GOT3 (cell line): ENCODE data around the gene TMEM43.
"Not testable (repeated sequence)": the region's sequence is repeated elsewhere in the genome, so short reads cannot be mapped to it uniquely, and the experiment has no call there.

Experiments
- DNase-seq: peaks from one replicate; lab custom pipeline; 2025; ENCODE audit warnings: mixed read lengths; lab: John Stamatoyannopoulos, UW

TMEM43 gene, protein sequence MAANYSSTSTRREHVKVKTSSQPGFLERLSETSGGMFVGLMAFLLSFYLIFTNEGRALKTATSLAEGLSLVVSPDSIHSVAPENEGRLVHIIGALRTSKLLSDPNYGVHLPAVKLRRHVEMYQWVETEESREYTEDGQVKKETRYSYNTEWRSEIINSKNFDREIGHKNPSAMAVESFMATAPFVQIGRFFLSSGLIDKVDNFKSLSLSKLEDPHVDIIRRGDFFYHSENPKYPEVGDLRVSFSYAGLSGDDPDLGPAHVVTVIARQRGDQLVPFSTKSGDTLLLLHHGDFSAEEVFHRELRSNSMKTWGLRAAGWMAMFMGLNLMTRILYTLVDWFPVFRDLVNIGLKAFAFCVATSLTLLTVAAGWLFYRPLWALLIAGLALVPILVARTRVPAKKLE

DNA sequence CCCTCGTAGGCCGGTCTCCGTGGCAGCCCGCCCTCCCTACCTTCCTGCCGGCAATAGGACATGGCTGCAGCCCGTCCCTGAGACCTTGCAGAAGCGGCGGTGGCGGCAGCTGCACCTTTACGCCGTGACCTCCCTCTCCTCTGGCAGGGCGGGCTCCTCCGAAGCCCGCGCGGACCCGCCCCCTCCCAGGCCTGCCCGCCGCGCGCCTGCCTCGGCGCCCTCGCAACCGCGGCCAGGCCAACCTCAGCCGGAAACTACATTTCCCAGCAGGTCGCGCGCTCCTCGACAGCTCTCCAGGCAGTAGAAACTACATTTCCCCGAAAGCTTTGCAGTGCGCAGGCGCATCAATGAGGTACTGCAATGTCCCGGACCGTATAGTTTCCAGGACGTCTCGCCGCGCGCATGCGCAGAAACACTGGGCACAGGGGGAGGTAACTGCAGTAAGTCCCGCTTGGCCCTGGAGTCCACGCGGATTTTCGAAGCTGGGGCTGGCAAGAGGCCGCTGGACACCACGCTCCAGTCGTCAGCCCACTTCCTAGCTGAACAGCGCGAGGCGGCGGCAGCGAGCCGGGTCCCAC is at the start of gene TMEM43, which contains the start of gene CHCHD4:
Gene TMEM43 (plus strand): TSS at position 438 of the 578 bp plus-strand sequence. CDS start 142 bp downstream, outside the sequence.
Gene CHCHD4 (minus strand): TSS at position 256 of the 578 bp plus-strand sequence. CDS start 194 bp downstream, at position 62.
- peak; percentile 91 for DNase-seq

DNA sequence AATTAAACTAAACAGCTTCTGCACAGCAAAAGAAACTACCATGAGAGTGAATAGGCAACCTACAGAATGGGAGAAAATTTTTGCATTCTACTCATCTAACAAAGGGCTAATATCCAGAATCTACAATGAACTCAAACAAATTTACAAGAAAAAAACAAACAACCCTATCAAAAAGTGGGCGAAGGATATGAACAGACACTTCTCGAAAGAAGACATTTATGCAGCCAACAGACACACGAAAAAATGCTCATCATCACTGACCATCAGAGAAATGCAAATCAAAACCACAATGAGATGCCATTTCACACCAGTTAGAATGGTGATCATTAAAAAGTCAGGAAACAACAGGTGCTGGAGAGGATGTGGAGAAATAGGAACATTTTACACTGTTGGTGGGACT is 49.6 kb upstream of the TMEM43 start:
- not testable (repeated sequence) for DNase-seq

DNA sequence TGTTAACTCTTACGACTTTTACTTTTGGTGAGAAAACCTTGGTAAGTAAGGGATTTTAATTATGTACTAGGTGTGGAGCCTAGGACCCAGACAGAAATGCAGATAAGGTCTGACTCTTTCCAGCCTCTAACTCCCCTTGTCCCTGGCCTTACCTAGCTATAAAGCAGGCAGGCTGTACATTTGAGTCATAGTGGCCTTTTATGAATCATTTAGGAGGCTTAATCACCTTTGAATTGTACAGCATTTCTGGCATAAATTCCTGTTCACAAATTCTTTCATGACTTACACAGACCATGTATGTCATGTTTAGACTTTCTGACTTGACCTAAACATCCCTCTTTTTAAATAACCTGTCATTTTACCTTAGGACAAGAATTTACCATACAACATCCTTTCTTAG is 47.5 kb upstream of the TMEM43 start:
- no peak for DNase-seq

DNA sequence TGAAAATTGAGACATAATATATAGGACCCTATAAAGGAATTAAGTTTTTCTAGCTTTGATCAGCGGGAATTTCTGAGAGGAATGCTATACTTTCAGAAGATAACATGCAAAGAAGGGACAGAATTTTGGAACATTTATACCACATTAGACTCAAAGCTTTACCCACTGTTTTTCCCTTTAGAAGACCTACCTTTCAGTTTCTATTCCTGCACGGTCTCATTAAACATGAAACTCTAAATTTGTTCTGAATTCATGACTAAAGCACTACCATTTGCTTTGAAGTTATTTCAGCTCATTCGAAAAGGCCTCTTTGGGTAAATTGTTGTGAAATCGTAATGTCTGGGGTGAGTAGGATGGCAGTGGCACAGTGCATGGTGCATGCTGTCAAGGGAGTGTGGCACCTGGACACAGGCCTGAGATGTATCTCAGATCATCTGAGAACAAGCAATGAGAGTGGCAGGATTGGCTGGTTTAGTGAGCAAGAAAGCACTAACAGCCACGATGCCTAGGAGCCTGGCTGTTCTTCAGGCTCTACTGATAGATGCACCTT is 42.7 kb upstream of the TMEM43 start:
- no peak for DNase-seq

DNA sequence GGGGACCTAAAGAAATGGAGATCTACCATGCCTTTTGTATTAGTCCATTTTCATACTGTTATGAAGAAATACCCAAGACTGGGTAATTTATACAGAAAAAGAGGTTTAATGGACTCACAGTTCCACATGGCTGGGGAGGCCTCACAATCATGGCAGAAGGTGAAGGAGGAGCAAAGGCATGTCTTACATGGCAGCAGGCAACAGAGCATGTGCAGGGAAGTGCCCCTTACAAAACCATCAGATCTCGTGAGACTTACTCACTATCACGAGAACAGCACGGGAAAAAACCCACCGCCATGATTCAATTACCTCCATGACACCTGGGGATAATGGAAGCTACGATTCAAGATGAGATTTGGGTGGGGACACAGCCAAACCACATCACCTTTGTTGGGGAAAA is 37.4 kb upstream of the TMEM43 start:
- not testable (repeated sequence) for DNase-seq

DNA sequence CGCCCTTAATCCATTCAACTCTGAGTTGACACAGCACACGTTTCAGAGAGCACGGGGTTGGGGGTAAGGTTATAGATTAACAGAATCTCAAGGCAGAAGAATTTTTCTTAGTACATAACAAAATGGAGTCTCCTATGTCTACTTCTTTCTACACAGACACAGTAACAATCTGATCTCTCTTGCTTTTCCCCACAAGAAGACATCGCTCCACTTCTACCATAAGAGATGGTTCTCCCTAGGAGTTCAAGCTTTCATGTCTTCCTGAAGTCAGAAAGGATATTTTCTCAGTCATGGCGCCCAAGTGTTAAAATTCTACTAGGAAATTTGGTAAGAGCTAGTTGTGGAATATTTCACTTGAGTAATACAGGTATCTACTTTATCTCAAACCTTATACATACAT is 32.9 kb upstream of the TMEM43 start:
- not testable (repeated sequence) for DNase-seq

DNA sequence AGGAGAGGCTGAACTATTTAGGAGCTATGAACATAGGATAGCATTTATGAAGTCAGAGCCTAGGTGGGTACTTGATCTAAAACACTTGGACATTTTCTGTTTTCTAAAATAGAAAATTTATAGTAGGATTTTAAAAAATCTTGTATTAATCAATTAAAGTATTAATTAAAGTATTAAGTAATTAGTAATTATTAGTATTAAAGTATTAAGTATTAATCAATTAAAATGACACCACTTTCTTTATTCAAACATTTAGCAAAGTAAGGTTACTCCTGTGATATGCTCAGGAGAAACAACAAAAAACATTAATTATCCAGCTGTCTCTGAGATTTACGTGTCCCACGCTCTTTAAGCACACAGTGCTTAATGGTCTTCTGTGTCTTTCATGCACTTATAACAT is 32.4 kb upstream of the TMEM43 start:
- no peak for DNase-seq

DNA sequence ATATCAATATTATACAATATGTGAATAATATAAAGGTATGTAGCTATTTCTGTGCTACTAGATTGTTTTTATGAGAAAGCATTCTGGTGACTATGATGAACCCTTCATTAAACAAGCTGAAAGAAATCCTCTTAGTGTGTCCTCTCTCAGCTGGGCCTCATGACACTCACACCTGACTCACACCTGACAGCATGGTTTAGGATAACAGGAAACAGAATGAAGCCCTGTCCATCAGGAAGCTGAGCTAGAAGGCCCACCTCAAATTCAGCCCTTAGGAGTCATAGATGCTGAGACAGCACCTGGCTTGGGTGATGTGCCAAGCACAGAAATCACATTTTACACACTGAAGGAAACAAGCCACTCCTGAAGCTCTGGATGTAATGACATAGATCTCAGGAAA is 31.0 kb upstream of the TMEM43 start:
- DNase-seq, result no peak

DNA sequence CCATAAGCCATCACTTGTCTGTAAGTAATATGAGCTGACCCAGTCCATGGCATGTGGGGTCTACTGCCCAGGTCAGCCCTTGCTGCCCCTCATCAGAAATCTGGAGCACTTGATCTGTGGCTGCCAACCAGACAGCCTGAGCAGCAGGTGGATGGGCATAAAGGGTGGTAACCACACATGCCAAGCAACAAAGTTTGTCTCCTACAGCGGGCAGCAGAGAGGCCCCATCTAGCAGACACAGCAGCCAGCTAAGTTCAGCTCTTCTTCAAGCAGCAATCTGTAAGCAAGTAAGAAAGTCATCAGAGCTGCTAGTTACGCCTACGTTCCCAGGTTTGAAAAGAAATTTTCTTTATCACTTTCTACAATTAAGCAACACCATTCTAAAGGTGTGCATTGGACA is 28.1 kb upstream of the TMEM43 start:
- DNase-seq, result no peak

DNA sequence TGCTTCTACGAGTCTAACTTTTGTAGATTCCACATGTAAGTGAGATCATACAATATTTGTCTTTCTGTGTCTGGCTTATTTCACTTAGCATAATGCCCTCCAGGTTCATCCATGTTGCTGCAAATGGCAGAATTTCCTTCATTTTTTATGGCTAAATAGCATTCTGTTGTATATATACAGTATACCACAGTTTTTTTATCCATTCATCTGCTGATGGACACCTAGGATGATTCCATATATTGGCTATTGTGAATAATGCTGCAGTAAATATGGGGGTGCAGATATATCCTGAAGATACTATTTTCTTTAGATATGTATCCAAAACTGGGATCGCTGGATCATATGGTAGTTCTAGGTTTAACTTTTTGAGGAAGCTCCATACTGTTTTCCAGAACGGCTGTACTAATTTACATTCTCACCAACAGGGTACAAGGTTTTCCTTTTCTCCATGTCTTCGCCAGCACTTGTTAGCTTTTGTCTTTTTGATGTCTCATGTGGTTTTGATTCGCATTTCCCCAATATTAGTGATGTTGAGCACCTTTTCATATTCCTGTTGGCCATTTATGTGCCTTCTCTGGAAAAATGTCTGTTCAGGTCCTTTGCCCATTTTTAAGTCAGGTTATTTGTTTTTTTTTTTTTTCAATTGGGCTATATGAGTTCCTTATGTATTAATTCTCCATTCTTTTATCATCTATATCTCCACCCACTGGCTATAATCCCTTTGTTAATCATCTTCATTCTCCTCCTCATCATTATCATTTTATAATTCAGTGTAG is 27.0 kb upstream of the TMEM43 start:
- no peak for DNase-seq

DNA sequence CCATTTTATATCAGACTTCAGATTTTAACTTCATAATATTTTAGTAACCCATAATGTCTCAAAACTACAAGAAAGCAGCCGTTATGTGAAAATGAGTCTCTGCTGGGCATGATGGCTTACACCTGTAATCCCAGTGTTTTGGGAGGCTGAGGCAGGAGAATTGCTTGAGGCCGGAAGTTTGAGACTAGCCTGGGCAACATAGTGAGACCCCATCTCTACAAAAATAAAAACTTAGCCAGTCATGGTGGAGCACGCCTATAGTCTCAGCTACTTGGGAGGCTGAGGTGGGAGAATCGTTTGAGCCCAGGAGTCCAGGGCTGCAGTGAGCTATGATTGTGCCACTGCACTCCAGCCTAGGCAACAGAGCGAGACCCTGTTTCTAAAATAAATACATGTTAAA is 15.0 kb upstream of the TMEM43 start:
- not testable (repeated sequence) for DNase-seq

DNA sequence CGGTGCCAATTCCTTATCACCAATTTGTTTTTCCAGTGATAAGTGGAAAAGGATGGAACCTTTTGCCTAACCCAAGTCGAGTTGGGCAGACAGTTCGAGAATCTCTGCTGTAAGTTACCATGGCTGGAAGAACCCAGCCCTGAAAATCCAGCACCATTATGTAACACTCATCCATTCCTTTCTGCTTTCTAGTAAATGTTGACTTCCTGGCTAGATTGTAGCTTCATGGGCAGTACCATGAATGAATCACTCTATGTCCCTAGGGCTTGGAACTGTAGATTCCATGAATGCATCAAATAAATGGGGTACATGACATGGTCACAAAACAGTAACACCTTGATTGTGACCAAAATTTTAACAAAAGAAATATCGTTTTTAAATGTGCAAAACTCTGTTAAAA is 14.2 kb upstream of the TMEM43 start:
- DNase-seq, result no peak

DNA sequence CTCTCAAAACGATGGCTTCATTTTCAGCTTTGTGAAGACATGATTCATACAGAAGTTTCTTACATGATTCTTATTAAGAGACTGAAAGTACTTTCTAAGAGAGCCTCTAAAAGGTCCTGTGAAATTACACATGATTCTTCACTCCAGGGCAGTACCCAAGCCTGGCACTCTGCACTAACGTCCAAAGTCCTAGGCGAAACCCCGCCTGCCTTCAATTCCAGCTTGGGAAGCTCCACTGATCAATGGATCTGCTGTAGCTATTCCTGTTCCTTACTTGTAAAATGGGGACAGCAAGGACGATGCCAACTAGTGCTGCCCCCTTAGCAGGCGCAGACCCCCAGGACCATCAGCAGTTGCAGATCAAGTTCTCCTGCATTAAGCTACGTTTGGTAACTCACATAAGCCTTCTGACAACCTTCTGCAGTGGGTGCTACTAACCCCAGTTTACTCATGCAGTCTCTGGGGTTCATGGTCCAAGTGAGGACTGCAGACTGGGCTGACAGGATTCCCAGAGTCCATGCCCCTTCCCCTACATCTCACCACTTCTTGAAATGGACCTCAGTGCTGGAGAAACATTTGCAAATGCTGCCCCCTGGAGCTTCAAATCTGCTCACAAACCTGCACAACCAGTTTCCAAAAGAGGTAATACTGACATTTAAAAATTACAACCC is 10.8 kb upstream of the TMEM43 start:
- no peak for DNase-seq

DNA sequence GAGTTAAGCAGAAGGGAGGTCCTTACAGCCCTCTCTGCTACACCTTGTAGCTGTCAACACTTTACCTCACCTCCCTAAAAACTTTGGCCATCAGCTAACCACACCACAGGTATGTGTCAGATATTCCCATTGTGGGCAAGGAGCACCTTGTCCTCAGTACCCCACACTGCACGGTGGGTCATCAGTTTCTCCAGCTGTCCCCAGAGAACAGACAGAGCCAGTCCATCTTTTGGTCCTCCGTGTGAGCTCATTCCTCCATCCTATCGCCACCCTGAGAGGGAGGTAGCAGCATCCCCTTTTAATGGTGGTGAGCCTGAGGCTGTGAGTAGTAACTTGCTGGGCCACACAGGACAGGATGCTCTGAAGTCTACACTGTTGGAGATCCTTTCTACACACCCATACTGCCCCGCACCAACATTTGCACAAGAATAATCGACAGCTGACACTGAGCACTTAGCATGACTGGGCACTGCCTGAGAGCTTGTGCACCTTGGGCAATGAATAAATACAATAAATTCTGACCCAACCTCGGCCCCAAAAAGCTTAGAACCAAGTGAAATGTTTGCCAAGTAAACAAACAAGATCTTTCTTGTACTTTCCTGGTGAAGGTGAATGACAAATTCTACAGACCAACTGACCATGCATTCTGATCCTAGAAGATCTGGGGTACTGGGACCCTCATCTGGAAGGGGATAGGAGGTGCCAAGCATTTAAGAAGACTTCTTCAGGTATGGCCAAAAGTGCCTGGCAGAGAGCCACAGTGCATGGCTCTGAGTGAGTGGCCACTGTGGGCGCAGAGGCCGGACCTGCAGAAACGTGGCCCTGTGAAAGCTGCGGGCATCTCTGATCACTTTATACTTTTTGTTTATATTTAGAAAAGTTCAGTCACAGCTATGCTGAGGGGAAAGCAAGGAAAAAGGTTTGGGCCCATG is 7.1 kb upstream of the TMEM43 start:
- DNase-seq, result no peak

DNA sequence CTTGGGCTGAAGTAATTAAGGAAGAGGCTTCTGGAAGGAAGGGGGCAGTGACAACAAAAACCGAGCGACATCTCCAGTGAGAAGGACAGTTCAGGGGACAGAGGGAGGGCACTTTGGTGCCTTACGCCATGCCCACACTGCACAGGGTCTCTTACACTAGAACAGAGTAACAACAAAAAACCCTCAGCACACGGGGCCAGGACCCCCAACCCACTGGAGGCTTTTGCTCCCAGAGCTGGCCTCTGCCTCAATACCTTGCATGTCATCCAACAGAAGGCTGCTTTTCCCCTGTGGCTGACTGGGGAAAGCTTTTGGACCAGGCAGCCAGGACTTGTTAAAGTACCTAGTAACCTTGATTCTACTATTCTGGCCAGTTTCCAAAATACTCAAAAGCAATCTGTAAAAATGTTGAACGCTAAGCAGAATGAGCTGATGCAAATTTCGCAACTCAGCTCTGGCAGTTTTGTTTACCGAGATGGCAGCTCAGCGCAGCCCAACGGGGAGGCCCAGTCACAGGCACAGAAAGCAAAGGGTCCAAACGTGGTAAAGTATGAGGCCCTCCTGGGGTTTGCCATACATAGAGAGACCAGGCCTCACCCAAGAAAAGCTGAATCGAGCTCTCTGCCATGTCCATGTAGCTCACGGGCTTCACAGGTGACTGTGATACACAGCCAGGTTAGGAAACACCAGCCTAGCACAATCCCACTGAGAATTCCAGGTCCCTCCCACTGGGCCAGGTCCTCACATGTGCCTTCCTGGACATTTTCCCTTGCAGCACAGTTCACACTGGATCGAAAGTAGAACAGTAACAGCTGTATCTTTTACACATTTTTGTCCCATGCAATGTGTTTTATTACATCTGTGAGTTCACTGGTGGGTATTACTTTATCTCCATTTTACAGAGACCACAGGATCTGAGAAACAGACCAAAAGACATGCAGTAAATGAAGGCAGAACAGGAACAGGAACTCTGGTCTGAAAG is 6.2 kb upstream of the TMEM43 start:
- no peak for DNase-seq

DNA sequence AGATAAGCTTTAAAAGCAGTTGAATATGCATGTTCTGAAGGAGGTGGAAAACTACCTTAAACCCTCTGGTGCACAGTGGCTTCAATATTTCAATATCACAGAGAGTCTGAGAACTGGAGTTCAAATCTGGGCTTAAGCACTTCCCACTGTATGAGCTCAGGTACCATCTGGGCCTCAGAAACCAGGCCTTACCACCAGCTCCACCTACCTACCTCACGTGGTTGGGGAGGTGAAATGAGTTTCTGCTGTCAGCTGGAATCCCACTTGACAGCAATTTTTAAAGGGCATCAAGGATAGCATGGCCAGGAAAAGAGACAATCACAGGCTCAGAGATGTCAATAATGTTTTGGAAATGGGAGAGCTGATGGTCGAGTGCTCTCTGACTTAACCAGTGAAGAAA is 5.2 kb upstream of the TMEM43 start:
- DNase-seq, result no peak

DNA sequence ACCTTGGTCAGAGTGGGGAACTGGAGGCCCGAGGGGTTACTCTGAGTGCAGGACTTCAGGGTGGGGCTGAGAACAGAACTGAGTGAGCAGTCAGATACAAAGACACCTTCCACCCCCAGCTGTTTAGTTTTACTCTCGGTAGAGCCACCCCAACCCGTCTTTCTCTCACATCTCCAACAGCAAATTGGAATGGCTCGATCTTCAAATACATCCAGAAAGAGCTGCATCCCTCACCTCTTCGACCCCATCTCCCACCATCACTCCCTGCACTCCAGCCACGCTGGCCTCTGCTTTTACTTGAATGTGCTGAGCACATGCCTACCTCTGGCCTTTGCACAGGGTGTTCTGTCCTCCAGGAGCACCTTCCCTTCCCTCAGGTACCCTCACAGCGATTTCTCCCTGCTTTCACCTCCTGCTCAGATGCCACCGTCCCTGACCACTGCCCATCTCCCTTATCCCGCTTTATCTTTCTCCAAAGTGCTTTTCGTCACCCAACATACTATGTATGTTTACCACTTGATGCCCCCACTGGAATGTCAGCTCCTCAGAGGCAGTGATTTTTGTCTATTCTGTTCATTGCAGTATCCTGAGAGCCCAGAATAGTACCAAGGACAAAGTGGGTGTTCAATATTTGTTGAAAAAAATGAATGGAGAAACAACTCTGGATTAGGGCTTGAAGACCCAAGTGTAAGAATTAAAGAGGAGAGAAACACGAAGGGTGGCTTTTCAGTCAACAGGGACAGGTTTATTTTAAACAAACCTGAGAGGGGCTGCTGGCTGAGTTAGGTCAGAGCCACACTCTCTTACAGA is 4.5 kb upstream of the TMEM43 start:
- no peak for DNase-seq

DNA sequence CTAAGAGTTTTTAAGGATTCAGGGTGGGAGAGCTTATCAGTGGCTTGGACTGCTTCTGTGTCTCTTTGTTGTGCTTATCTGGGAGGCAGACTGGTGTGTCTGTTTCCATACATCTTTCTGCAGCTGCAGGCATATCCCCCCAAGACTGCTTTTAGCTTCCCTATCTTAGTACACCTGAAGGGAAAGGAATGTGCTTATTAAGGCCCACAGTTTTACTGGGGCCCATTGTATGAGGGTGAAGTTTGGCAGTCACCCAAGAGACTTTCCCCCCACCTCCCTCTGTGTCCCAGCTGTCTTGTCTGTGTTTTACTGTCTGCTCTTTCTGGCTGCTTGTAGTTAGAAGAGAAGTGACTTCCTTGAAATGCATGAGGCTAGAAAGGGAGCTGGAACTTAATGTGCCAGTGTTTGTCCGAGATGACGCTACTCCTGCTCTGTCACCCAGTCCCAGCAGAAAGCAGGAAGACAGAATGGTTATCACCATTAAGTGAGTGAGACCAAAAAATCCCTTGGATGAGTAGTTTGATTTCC is 3.9 kb upstream of the TMEM43 start:
- DNase-seq, result not testable (repeated sequence)
